ENCODE data around the gene LIMS2.
A peak's percentile ranks its signal among the peaks of the same experiment; 100 is the strongest.

Gene LIMS2

DNA sequence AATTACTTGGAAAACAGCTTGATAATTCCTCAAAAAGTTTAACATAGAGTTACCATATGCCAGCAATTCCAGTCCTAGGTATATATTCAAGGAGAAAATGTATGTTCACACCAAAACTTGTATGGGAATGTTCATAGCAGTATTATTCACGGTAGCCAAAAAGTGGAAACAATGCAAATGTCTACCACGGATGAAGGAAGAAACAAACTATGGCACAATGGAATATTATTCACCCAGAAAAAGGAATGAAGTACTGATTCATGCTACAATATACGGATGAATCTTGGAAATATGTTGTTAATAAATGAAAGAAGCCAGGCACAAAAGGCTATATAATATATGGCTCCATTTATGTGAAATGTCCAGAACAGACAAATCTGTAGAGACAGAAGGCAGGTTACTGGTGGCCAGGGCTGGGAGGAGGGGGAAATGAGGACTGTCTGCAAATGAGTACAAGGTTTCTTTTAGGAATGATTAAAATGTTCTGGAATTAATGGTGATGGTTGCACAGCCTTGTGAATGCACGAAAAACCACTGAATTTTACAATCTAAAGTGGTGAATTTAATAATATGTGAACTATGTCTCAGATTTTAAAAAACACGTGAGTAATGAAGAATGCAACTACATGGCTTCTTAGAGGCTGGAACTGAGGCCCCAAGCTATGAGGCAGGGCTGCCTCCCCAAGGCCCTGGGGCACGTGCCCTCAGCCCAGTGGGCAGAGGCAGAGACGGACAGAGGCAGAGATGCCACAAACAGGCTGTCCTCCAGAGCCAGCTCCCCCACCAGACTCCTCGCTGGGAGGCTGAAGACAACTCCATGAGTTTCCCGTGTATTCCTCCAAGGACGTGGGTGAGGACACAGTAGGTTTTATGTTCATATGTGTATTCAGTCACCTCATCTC lies 5.0 kb downstream of the LIMS2 start:
- TF ChIP-seq ZNF146 (tag by site-specific recombination; IDR thresholded peaks at IDR 0.05) (peak; percentile 90), ZNF518A (tag by site-specific recombination; conservative IDR thresholded peaks at IDR 0.05; ENCODE audit: low read depth) (no peak), ZNF341 (tag by site-specific recombination; IDR thresholded peaks at IDR 0.05; ENCODE audit: low read depth) (no peak), ZNF311 (tag by site-specific recombination; IDR thresholded peaks at IDR 0.05; ENCODE audit: borderline replicate concordance) (no peak)
- Histone ChIP-seq H3K36me3 (ENCODE audit: control insufficient read depth in 2 of 2, insufficient read depth in 1 of 2, low read length in 2 of 2) (no peaks in the 10 kb centered on the region), H3K4me3 (ENCODE audit: low read depth, low read length) (no peak overlapping the region), H3K4me1 (ENCODE audit: control insufficient read depth, insufficient read depth, low read length) (no peaks in the 10 kb centered on the region), H3K27ac (ENCODE audit: extremely low read depth, low read depth, low read length) (no peak overlapping the region), H3K9me3 (ENCODE audit: control insufficient read depth, insufficient read depth, low read depth, low read length) (no peaks in the 10 kb centered on the region)
- CTCF ChIA-PET, result interaction anchor here (1.0 kb wide), 1 partner anchor 31 kb away, joined by 5 read pairs; no protein-coding TSS in a partner anchor
- POLR2A ChIA-PET, result no interaction called here

DNA sequence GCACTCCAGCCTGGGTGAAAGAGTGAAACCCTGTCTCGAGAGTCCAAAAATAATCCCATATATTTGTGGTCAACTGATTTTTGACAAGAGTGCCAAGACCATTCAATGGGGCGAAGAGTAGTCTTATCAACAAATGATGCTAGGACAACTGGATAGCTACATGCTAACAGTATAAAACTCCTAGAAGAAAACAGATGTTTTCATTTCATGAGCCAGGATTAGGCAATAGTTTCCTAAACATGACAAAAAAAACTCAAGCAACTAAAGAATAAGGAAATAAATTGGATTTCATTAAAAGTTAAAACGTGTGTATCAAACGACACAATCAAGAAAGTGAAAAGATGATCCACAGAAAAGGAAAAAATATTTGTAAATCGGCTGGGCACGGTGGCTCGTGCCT lies 6.3 kb downstream of the LIMS2 start:
- no peak overlapping the region for H3K27ac ChIP-seq (ENCODE audit: extremely low read depth, low read depth, low read length)
- no peaks in the 10 kb centered on the region for H3K9me3 ChIP-seq (ENCODE audit: control insufficient read depth, insufficient read depth, low read depth, low read length)
- H3K4me1 ChIP-seq (ENCODE audit: control insufficient read depth, insufficient read depth, low read length), result no peaks in the 10 kb centered on the region
- ChIA-PET CTCF (interaction anchor here (1.0 kb wide), 1 partner anchor 29 kb away, joined by 5 read pairs; no protein-coding TSS in a partner anchor), POLR2A (no interaction called here)
- no peak overlapping the region for H3K4me3 ChIP-seq (ENCODE audit: low read depth, low read length)
- no peaks in the 10 kb centered on the region for H3K36me3 ChIP-seq (ENCODE audit: control insufficient read depth in 2 of 2, insufficient read depth in 1 of 2, low read length in 2 of 2)
- TF ChIP-seq ZNF391 (tag by site-specific recombination; IDR thresholded peaks at IDR 0.05; ENCODE audit: borderline replicate concordance, low read depth) (no peak), ZNF221 (tag by site-specific recombination; IDR thresholded peaks at IDR 0.05; ENCODE audit: borderline replicate concordance) (no peak), BCL11B (tag by site-specific recombination; IDR thresholded peaks at IDR 0.05; ENCODE audit: low read depth) (no peak), ZNF768 (tag by site-specific recombination; IDR thresholded peaks at IDR 0.05) (no peak), ZNF10 (tag by site-specific recombination; IDR thresholded peaks at IDR 0.05) (no peak), ZNF26 (tag by site-specific recombination; IDR thresholded peaks at IDR 0.05) (no peak), MZF1 (tag by site-specific recombination; IDR thresholded peaks at IDR 0.05; ENCODE audit: borderline replicate concordance) (no peak), ZNF280C (tag by site-specific recombination; IDR thresholded peaks at IDR 0.05) (no peak)

All from HEK293 (cell line).